ENCODE data around the gene RAB11FIP4. TPM values are rescaled to one million over a fixed set of nuclear protein-coding genes. Genes with fewer than 3 reads are reported as not detected.

RAB11FIP4 gene
- total RNA-seq, 1 donor from 2014 or later: 1.0 TPM

Small RNA genes within 50 kb of the gene (small RNA-seq; reads per million reads assigned to genes)
- gene MIR193A (1.8 reads per million, percentile 84 among the genes with 10 or more reads in this experiment), gene MIR4725 (not detected), gene RN7SL45P (not detected), gene RN7SL79P (not detected), gene RNU6ATAC7P (not detected)

Other genes starting within 250 kb of the RAB11FIP4 start
- gene OMG, start 94.4 kb upstream of the RAB11FIP4 start, total RNA-seq: not detected
- 0.52 TPM for gene EVI2B, start 77.6 kb upstream of the RAB11FIP4 start, total RNA-seq
- gene EVI2A, start 70.1 kb upstream of the RAB11FIP4 start, total RNA-seq: 1.0 TPM